GM23248 (cell line): ENCODE measurements around the gene FSD2. TPM values are rescaled to one million over a fixed set of nuclear protein-coding genes. Genes with fewer than 3 reads are reported as not detected.

ENCODE experiments used
- DNase-seq: peaks from one replicate; pipeline ENCODE4 v3.0.0-alpha.2; 2015
- H2AFZ ChIP-seq: fragments of 200-600 bp; sonication (generic); 2 replicates; pipeline ENCODE4 v1.6.1; 2016; ENCODE audit warnings: antibody characterized with exemption
- H3F3A ChIP-seq: fragments of 200-600 bp; sonication (generic); 2 replicates; pipeline ENCODE4 v1.6.1; 2016; ENCODE audit warnings: mild to moderate bottlenecking, antibody characterized with exemption, mixed run types; ENCODE audit not compliant: insufficient read depth
- H3K27ac ChIP-seq: fragments of 200-600 bp; sonication (generic); 2 replicates; pipeline ENCODE4 v1.5.1; 2016; ENCODE audit warnings: mild to moderate bottlenecking
- H3K27me3 ChIP-seq: fragments of 200-600 bp; sonication (generic); replicated peaks from 2 replicates; pipeline ENCODE4 v1.6.1; 2016; ENCODE audit warnings: mild to moderate bottlenecking; ENCODE audit not compliant: insufficient read depth
- H3K36me3 ChIP-seq: fragments of 200-600 bp; sonication (generic); 2 replicates; pipeline ENCODE4 v1.6.1; 2016; ENCODE audit warnings: low read depth, mild to moderate bottlenecking
- H3K4me1 ChIP-seq: fragments of 200-600 bp; sonication (generic); 2 replicates; pipeline ENCODE4 v1.6.1; 2016; ENCODE audit warnings: mild to moderate bottlenecking; ENCODE audit not compliant: insufficient read depth
- H3K4me2 ChIP-seq: fragments of 200-600 bp; sonication (generic); one replicate; pipeline ENCODE4 v1.6.1; 2016; ENCODE audit warnings: mild to moderate bottlenecking; ENCODE audit not compliant: unreplicated experiment
- H3K4me3 ChIP-seq: fragments of 200-600 bp; sonication (generic); 2 replicates; pipeline ENCODE4 v1.5.1; 2016; ENCODE audit warnings: mild to moderate bottlenecking
- H3K79me2 ChIP-seq: fragments of 200-600 bp; sonication (generic); 2 replicates; pipeline ENCODE4 v1.6.1; 2016; ENCODE audit warnings: mild to moderate bottlenecking; ENCODE audit not compliant: insufficient read depth
- H3K9ac ChIP-seq: fragments of 200-600 bp; sonication (generic); 2 replicates; pipeline ENCODE4 v1.6.1; 2016; ENCODE audit warnings: mild to moderate bottlenecking
- H3K9me2 ChIP-seq: fragments of 200-600 bp; sonication (generic); 2 replicates; pipeline ENCODE4 v1.6.1; 2016; ENCODE audit warnings: mixed run types, mild to moderate bottlenecking, moderate library complexity; ENCODE audit not compliant: insufficient read depth
- H3K9me3 ChIP-seq: fragments of 200-600 bp; sonication (generic); one replicate; pipeline ENCODE4 v1.6.1; 2017; ENCODE audit warnings: low read depth
- H4K20me1 ChIP-seq: fragments of 200-600 bp; sonication (generic); 2 replicates; pipeline ENCODE4 v1.6.0; 2016; ENCODE audit not compliant: insufficient read depth
- EZH2 ChIP-seq: fragments of 200-600 bp; sonication (generic); IDR thresholded peaks from 2 replicates; pipeline ENCODE4 v1.6.1; 2018; ENCODE audit warnings: antibody characterized with exemption, mild to moderate bottlenecking; ENCODE audit not compliant: insufficient read depth, poor library complexity, severe bottlenecking
- EZH2phosphoT487 ChIP-seq: fragments of 200-600 bp; sonication (generic); IDR thresholded peaks from 2 replicates; pipeline ENCODE4 v1.6.1; 2018; ENCODE audit warnings: antibody characterized with exemption, moderate library complexity, mild to moderate bottlenecking, low read depth; ENCODE audit not compliant: insufficient read depth
- whole genome bisulfite sequencing, 2 experiments: methylation state at CpG; one replicate each; pipeline ENCODE4 v1.1.6; 2015 to 2017; ENCODE audit warnings: low lambda C conversion rate in 2 of 2, low coverage in 1 of 2; ENCODE audit errors: missing lambda C conversion rate in 2 of 2; 5-methylcytosine and 5-hydroxymethylcytosine counted together
- in situ Hi-C: fragments of 300-500 bp; cut with MboI; formaldehyde crosslinking; loops from 2 replicates; pipeline ENCODE4 v1.15.0; 2020
- polyA plus RNA-seq: library from polyadenylated mRNA; unstranded; fragments of >200 nt; fragmentation: Nextera tagmentation; extraction: Ambion mirVana; gene quantifications from 2 replicates; pipeline ENCODE4 v1.2.1, GENCODE V29; 2016
- total RNA-seq: library from RNA; depleted of rRNA; stranded (reverse); fragments of >200 nt; shearing (Covaris generic); gene quantifications from 2 replicates; pipeline ENCODE4 v1.2.3, GENCODE V29; 2014

FSD2 gene
- total and polyA plus RNA-seq, 2 experiments from 2014 or later, result 0.08 TPM; not detected in 1

- H3K36me3 ChIP-seq, result peaks cover 35% of the 10 kb centered on the region
- H3K27me3 ChIP-seq, result no peaks in the 10 kb centered on the region
- no peak overlapping the region for H3K27ac ChIP-seq
- TF ChIP-seq EZH2phosphoT487, result no peak
- no peak for TF ChIP-seq EZH2
- DNase-seq, result no peak
- H3K4me3 ChIP-seq, result no peak overlapping the region
- peaks cover 23% of the 10 kb centered on the region for H3K79me2 ChIP-seq
- no peak overlapping the region for H2AFZ ChIP-seq
- in situ Hi-C loops, result no loop called here
- H3F3A ChIP-seq, result peaks cover 11% of the 10 kb centered on the region
- no peaks in the 10 kb centered on the region for H3K9me3 ChIP-seq
- no peak overlapping the region for H3K9ac ChIP-seq
- H3K9me2 ChIP-seq, result no peaks in the 10 kb centered on the region
- no peaks in the 10 kb centered on the region for H4K20me1 ChIP-seq
- no peak overlapping the region for H3K4me2 ChIP-seq
- H3K4me1 ChIP-seq, result no peaks in the 10 kb centered on the region
These were observed 33.3 kb upstream of the FSD2 start for GRCh38 chr15:82839136-82839535.

- TF ChIP-seq EZH2phosphoT487 (no peak), EZH2 (no peak)
- DNase-seq, result no peak
- peaks cover 38% of the 10 kb centered on the region for H3K36me3 ChIP-seq
- no peak overlapping the region for H3K4me3 ChIP-seq
- no peaks in the 10 kb centered on the region for H4K20me1 ChIP-seq
- H3K9me2 ChIP-seq, result no peaks in the 10 kb centered on the region
- H3K27me3 ChIP-seq, result no peaks in the 10 kb centered on the region
- H3K9ac ChIP-seq, result no peak overlapping the region
- no peak overlapping the region for H2AFZ ChIP-seq
- WGBS, 2 experiments, result 93% methylated on average over 14 of the region's 14 CpGs
- in situ Hi-C loops, result no loop called here
- H3K4me2 ChIP-seq, result no peak overlapping the region
- H3K27ac ChIP-seq, result no peak overlapping the region
- H3K4me1 ChIP-seq, result peaks cover 3% of the 10 kb centered on the region
- H3F3A ChIP-seq, result peaks cover 20% of the 10 kb centered on the region
- H3K9me3 ChIP-seq, result no peaks in the 10 kb centered on the region
- H3K79me2 ChIP-seq, result peaks cover 28% of the 10 kb centered on the region
These were observed 32.3 kb upstream of the FSD2 start for GRCh38 chr15:82838096-82838735.

GRCh38 chr15:82835391-82835917 is 29.6 kb upstream of the FSD2 start:
- H3K4me3 ChIP-seq, result no peak overlapping the region
- peaks cover 46% of the 10 kb centered on the region for H3K36me3 ChIP-seq
- peaks cover 28% of the 10 kb centered on the region for H3K79me2 ChIP-seq
- H3K4me1 ChIP-seq, result peaks cover 19% of the 10 kb centered on the region
- H4K20me1 ChIP-seq, result no peaks in the 10 kb centered on the region
- H2AFZ ChIP-seq, result no peak overlapping the region
- in situ Hi-C loops, result no loop called here
- WGBS, 2 experiments, result 96 to 100% methylated on average over 5 to 7 of the region's 7 CpGs
- H3K9me2 ChIP-seq, result no peaks in the 10 kb centered on the region
- TF ChIP-seq EZH2 (no peak), EZH2phosphoT487 (no peak)
- H3K27me3 ChIP-seq, result no peaks in the 10 kb centered on the region
- no peak for DNase-seq
- H3F3A ChIP-seq, result peaks cover 39% of the 10 kb centered on the region
- H3K4me2 ChIP-seq, result no peak overlapping the region
- no peaks in the 10 kb centered on the region for H3K9me3 ChIP-seq
- H3K9ac ChIP-seq, result no peak overlapping the region
- no peak overlapping the region for H3K27ac ChIP-seq

GRCh38 chr15:82833362-82833682 is 27.5 kb upstream of the FSD2 start:
- Histone ChIP-seq H2AFZ (no peak overlapping the region), H3F3A (peaks cover 45% of the 10 kb centered on the region), H3K79me2 (peaks cover 28% of the 10 kb centered on the region), H3K4me3 (peak overlapping the region; percentile 37), H3K9ac (peak overlapping the region; percentile 46), H3K4me2 (peak overlapping the region; percentile 75), H3K36me3 (peaks cover 64% of the 10 kb centered on the region), H3K4me1 (peaks cover 19% of the 10 kb centered on the region), H3K9me2 (no peaks in the 10 kb centered on the region), H3K27me3 (no peaks in the 10 kb centered on the region), H3K27ac (peak overlapping the region; percentile 74), H3K9me3 (no peaks in the 10 kb centered on the region), H4K20me1 (no peaks in the 10 kb centered on the region)
- DNase-seq, result no peak
- WGBS, 2 experiments, result 78 to 80% methylated on average over 4 of the region's 4 CpGs
- TF ChIP-seq EZH2phosphoT487 (no peak), EZH2 (no peak)
- in situ Hi-C loops, result no loop called here
